Measurements from ENCODE around the gene XRCC4.
"Not testable (repeated sequence)": the region's sequence is repeated elsewhere in the genome, so short reads cannot be mapped to it uniquely, and the experiment has no call there.

XRCC4 gene

DNA sequence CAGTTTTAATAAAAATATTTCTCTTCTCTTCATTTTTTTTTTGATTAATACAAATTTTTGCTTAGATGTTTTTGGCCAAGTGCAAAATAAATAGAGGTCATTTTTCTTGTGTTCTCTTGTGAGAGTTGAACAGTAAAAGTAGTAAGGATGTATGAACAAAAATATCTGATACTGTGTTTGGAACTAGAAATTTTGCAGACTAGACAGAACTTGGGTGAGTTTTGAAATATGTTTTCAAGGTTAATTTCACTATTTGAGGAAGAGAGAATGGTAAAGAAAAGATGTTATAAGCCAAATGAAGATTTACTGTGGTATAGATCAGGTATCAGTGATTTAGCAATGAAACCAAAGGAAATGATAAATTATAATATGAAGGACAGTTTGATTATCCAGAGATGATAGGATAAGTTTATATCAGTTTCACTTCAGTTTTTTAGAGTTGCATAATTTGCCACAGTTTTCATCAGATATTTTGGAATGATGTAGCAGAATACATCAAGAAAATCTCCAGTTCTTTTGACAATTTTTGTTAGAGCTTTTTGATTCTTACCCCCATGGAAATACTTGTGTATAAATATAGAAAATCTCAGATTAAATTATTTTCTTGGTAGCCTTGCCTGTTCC lies 246.3 kb downstream of the XRCC4 start:
- no peak for TF ChIP-seq ZNF274 (IDR thresholded peaks at IDR 0.05; ENCODE audit: low read depth, low read length)
- no peak overlapping the region for H3K4me3 ChIP-seq (ENCODE audit: low read length)

DNA sequence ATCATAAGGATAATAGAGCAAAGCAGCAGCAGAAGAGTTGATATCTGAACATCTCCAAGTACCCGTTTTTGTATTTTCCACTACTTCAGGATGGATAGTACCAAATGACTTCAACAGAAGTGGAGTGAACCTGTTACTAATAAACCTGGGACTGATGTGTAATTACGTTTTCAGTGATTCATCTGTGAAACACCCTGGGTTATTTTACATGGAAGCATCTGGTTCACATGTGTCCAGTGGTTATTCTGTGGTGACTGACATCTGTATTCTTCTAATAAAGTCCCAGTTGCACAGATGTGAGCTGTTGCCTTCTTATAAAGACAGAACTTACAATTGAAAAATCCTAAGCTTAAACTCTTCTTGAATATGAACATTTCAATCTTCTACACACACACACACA lies 254.5 kb downstream of the XRCC4 start:
- no peak for TF ChIP-seq ZNF274 (IDR thresholded peaks at IDR 0.05; ENCODE audit: low read depth, low read length)
- no peak overlapping the region for H3K4me3 ChIP-seq (ENCODE audit: low read length)

- H3K4me3 ChIP-seq (ENCODE audit: low read length), result no peak overlapping the region
- TF ChIP-seq ZNF274 (IDR thresholded peaks at IDR 0.05; ENCODE audit: low read depth, low read length), result no peak
Measured at GRCh38 chr5:83337453-83338035, 260.2 kb downstream of the XRCC4 start.

- H3K4me3 ChIP-seq (ENCODE audit: low read length), result no peak overlapping the region
- no peak for TF ChIP-seq ZNF274 (IDR thresholded peaks at IDR 0.05; ENCODE audit: low read depth, low read length)
Measured at GRCh38 chr5:83340511-83340918, 263.2 kb downstream of the XRCC4 start.

- H3K4me3 ChIP-seq (ENCODE audit: low read length), result no peak overlapping the region
- no peak for TF ChIP-seq ZNF274 (IDR thresholded peaks at IDR 0.05; ENCODE audit: low read depth, low read length)
Measured at GRCh38 chr5:83341815-83342334, 264.5 kb downstream of the XRCC4 start.

DNA sequence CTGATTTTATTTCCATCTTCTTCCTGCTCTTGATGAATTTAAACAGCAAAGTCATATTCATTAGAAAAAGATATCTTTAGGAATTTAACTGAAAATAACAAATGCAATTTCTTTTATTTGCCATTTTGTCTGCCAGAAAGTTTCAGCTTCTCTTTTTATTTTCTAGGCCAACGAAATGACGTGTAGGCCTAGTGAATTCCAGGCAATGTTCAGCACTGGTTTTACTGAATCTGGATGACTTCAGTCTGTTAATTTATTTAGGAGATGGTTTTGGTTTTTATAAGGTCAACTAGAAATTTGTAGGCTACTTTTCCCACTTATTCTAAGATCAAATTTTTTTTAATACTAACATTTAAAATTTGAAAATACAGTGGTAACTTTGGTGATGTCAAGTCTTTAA lies 265.1 kb downstream of the XRCC4 start:
- no peak overlapping the region for H3K4me3 ChIP-seq (ENCODE audit: low read length)
- no peak for TF ChIP-seq ZNF274 (IDR thresholded peaks at IDR 0.05; ENCODE audit: low read depth, low read length)

DNA sequence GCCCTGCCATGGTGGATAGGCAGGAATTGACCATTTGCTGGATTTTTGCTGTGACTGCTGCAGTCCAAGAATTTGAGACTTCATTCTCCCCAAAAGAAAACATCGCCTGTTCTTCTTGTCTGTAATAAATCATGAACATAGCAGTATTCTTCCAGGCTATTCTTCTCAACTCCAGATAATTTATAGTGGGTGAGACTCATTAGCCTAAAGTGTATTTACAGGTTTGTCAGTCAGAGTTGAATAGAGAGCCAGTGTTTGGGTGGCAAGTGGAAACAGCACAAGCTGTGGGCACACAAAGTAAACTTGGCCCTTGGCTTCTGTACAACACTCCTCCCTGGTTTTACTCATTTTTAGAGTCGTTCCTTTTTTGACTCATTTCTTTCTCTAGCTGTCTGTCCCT lies 266.0 kb downstream of the XRCC4 start:
- no peak overlapping the region for H3K4me3 ChIP-seq (ENCODE audit: low read length)
- TF ChIP-seq ZNF274 (IDR thresholded peaks at IDR 0.05; ENCODE audit: low read depth, low read length), result no peak

- H3K4me3 ChIP-seq (ENCODE audit: low read length), result no peak overlapping the region
- no peak for TF ChIP-seq ZNF274 (IDR thresholded peaks at IDR 0.05; ENCODE audit: low read depth, low read length)
Measured at GRCh38 chr5:83345423-83345822, 268.1 kb downstream of the XRCC4 start.

DNA sequence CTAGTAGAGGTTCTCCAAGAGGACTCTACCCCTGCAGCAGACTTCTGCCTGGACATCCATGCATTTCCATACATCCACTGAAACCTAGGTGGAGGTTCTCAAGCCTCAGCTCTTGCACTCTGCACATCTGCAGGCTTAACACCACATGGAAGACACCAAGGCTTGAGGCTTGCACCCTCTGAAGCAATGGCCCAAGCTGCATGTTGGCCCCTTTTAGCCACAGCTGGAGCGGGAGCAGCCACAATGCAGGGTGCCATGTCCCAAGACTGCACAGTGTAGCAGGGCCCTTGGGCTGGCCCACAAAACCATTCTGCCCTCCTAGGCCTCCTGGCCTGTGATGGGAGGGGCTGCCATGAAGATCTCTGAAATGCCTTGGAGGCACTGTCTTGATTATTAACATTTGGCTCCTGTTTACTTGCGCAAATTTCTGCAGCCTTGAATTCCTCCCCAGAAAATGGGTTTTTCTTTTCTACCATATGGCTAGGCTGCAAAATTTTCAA lies 271.0 kb downstream of the XRCC4 start:
- TF ChIP-seq ZNF274 (IDR thresholded peaks at IDR 0.05; ENCODE audit: low read depth, low read length), result no peak
- H3K4me3 ChIP-seq (ENCODE audit: low read length), result no peak overlapping the region

- no peak overlapping the region for H3K4me3 ChIP-seq (ENCODE audit: low read length)
- TF ChIP-seq ZNF274 (IDR thresholded peaks at IDR 0.05; ENCODE audit: low read depth, low read length), result no peak
Measured at GRCh38 chr5:83353231-83353630, 275.9 kb downstream of the XRCC4 start.

DNA sequence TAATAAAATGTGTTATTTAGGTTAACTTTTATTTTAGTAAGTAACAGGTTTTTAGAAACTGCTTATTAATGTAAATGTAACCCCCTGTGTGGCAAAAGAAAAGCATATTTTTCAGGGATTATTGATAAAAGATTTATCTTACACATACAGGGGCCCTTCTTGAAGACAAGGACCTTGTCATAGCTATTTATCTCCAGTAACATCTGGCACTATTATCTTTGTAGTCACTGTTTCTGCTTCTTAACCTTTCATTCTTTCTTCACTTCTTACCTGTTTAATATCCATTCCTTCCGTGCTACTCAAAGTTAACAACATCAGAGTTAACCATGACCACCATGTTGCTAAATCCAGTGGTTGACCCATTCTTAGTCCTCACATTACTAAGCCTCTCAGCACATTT lies 276.4 kb downstream of the XRCC4 start:
- H3K4me3 ChIP-seq (ENCODE audit: low read length), result no peak overlapping the region

DNA sequence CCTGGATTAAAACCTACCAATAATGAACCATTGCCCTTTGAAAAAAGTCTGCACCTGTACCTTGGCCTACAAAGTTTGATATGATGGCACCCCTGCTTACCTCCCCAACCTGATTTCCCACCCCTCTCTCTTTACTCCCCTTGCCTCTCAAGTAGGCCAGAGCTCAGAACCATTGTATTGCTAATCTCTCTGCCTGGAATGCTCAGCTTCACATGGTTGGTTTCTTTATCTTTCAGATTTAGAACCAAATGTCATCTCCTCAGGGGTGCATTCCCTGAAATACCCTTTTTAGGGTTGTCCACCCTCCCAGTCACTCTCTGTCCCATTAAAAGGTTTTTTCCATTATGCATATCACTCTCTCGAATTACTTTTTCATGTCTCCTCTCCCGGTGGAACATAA lies 277.6 kb downstream of the XRCC4 start:
- no peak overlapping the region for H3K4me3 ChIP-seq (ENCODE audit: low read length)
- no peak for TF ChIP-seq ZNF274 (IDR thresholded peaks at IDR 0.05; ENCODE audit: low read depth, low read length)

More for the DNA sequence above, 276.4 kb downstream of the XRCC4 start:
- TF ChIP-seq ZNF274 (IDR thresholded peaks at IDR 0.05; ENCODE audit: low read depth, low read length), result no peak

DNA sequence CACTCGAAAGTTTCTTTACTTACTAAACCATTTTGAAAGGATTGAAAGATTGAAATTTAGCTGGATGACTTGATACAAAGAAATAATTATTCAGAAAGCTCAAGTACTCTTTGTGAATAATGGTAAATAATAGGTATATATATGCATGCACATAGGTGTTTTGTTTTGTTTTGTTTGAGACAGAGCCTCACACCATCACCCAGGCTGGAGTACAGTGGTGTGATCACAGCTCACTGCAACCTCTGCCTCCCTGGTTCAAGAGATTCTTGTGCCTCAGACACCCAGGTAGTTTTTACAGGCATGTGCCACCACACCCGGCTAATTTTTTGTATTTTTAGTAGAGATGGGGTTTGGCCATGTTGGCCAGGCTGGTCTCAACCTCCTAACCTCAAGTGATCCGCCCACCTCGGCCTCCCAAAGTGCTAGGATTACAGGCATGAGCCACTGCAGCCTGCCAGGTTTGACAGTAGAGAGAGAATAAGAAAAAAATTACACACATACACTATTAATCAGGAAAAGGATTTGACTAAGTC lies 278.2 kb downstream of the XRCC4 start:
- not testable (repeated sequence) for H3K4me3 ChIP-seq (ENCODE audit: low read length)

- TF ChIP-seq ZNF274 (IDR thresholded peaks at IDR 0.05; ENCODE audit: low read depth, low read length), result no peak
- H3K4me3 ChIP-seq (ENCODE audit: low read length), result no peak overlapping the region
Measured at GRCh38 chr5:83357621-83358231, 280.4 kb downstream of the XRCC4 start.

DNA sequence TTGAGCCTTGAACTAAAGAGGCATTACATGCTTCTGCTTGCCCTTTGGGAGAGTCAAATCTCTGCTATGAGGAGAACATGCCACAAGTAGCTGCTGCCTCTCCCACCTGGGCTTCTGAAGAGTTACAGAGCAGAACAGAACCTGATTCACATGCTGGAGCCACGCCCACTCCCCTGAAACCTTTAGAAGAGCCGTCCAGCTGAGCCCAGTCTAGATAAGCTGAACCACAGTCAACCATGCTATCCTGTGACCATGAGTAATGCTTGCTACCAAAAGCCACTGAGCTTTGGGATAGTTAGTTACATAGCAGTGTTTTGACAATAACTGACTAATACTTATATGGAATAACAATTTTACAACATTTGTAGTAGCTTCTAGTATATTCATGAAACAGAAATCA lies 283.2 kb downstream of the XRCC4 start:
- TF ChIP-seq ZNF274 (IDR thresholded peaks at IDR 0.05; ENCODE audit: low read depth, low read length), result no peak
- H3K4me3 ChIP-seq (ENCODE audit: low read length), result no peak overlapping the region

Measured in GM08714 (cell line).